HepG2 (cell line): ENCODE results near the gene RASA3. TPM values are rescaled to one million over a fixed set of nuclear protein-coding genes. Genes with fewer than 3 reads are reported as not detected.

Experiments
- ATAC-seq: fragments of 200-7000 bp; cut with Tn5 transposase; 3 replicates; pipeline ENCODE4 v1.9.1; 2020; ENCODE audit warnings: mild to moderate bottlenecking, moderate library complexity
- BruUV-seq: library from RNA; stranded (reverse); fragments of 400-500 nt; replicated peaks from 2 replicates; lab custom pipeline; 2021; lab: Mats Ljungman, UMichigan
- CTCF ChIA-PET: fragments of 300-600 bp; formaldehyde crosslinking; extraction: SDS; loops from one replicate; lab custom pipeline; 2021; ENCODE audit warnings: low total read pairs, inconsistent platforms, low intra/inter-chr PET ratio; lab: Yijun Ruan, JAX
- POLR2A ChIA-PET: fragments of 350-600 bp; sonication (Branson Sonifier 250); formaldehyde crosslinking; loops from one replicate; lab custom pipeline; 2020; ENCODE audit warnings: antibody characterized with exemption, inconsistent platforms; lab: Yijun Ruan, JAX
- DNase-seq: peaks from one replicate; pipeline ENCODE4 v3.0.0-alpha.2; 2015; ENCODE audit warnings: low spot score
- FAIRE-seq: peaks from 3 replicates; lab custom pipeline; 2011; peaks lifted over from hg19 to GRCh38; lab: Jason Lieb, UNC
- H2AFZ ChIP-seq: one replicate; pipeline ENCODE4 v1.6.1; 2011; ENCODE audit warnings: low read length, inconsistent platforms
- H3K27ac ChIP-seq: fragments of 300-600 bp; 3 replicates; pipeline ENCODE4 v1.8.0; 2011; ENCODE audit warnings: mixed run types, mild to moderate bottlenecking, mixed read lengths, low read length, inconsistent platforms; ENCODE audit not compliant: insufficient read depth; ENCODE audit errors: extremely low read length
- H3K27me3 ChIP-seq, 2 experiments: fragments of 200-600 bp in 1 of 2; 2 replicates in 1 of 2; 3 replicates in 1 of 2; pipeline versions ENCODE4 v1.6.0 to v1.8.0; 2011; ENCODE audit warnings: low read length in 2 of 2, mild to moderate bottlenecking in 2 of 2, moderate library complexity in 2 of 2, inconsistent platforms in 1 of 2; ENCODE audit not compliant: insufficient read depth in 2 of 2, control insufficient read depth in 1 of 2
- H3K36me3 ChIP-seq, 2 experiments: fragments of 200-600 bp in 1 of 2; replicated peaks in 1 of 2; 2 replicates in 1 of 2; 3 replicates in 1 of 2; pipeline versions ENCODE4 v1.5.1 to v1.8.0; 2011; ENCODE audit warnings: low read length in 2 of 2, inconsistent platforms in 1 of 2; ENCODE audit not compliant: insufficient read depth in 2 of 2, control insufficient read depth in 1 of 2
- H3K4me1 ChIP-seq: 2 replicates; pipeline ENCODE4 v1.5.1; 2012; ENCODE audit warnings: low read length, inconsistent platforms; ENCODE audit not compliant: insufficient read depth
- H3K4me2 ChIP-seq: 2 replicates; pipeline ENCODE4 v1.6.0; 2011; ENCODE audit warnings: low read depth, low read length, inconsistent platforms
- H3K4me3 ChIP-seq, 3 experiments: fragments of 200-600 bp in 1 of 3; sonication (generic), shearing (Covaris generic) in 1 of 3; replicated peaks in 1 of 3; 2 replicates each; pipeline ENCODE4 v1.5.1; 2011 to 2016; ENCODE audit warnings: low read length in 3 of 3, inconsistent platforms in 2 of 3, low read depth in 2 of 3, mild to moderate bottlenecking in 2 of 3, control low read depth in 1 of 3, mixed read lengths in 1 of 3; ENCODE audit not compliant: insufficient read depth in 1 of 3
- H3K79me2 ChIP-seq: one replicate; pipeline ENCODE4 v1.6.1; 2011; ENCODE audit warnings: low read length, inconsistent platforms; ENCODE audit not compliant: insufficient read depth
- H3K9ac ChIP-seq: 2 replicates; pipeline ENCODE4 v1.6.0; 2011; ENCODE audit warnings: mild to moderate bottlenecking, low read depth, low read length, inconsistent platforms; ENCODE audit not compliant: insufficient read depth
- H3K9me3 ChIP-seq: 2 replicates; pipeline ENCODE4 v1.5.1; 2012; ENCODE audit warnings: mild to moderate bottlenecking, low read length
- H4K20me1 ChIP-seq: 2 replicates; pipeline ENCODE4 v1.6.0; 2011; ENCODE audit warnings: inconsistent platforms, mild to moderate bottlenecking, low read length, moderate library complexity; ENCODE audit not compliant: insufficient read depth
- FOXA3 ChIP-seq: IDR thresholded peaks from 2 replicates; pipeline ENCODE4 v1.6.1; 2016; ENCODE audit warnings: missing genetic modification reagents, missing compliant biosample characterization
- HNRNPUL1 ChIP-seq: fragments of 200-400 bp; formaldehyde crosslinking; IDR thresholded peaks from 2 replicates; pipeline ENCODE4 v1.6.1; 2017; ENCODE audit warnings: low read depth, mild to moderate bottlenecking, low read length, moderate library complexity
- ZFP90 ChIP-seq: sonication (generic); formaldehyde crosslinking; IDR thresholded peaks from 2 replicates; pipeline ENCODE4 v1.8.0; 2022; ENCODE audit warnings: missing genetic modification reagents, mild to moderate bottlenecking, inconsistent platforms, borderline replicate concordance
- ZNF44 ChIP-seq: sonication (generic); formaldehyde crosslinking; IDR thresholded peaks from 2 replicates; pipeline ENCODE4 v1.5.1; 2020; ENCODE audit warnings: mild to moderate bottlenecking, missing genetic modification reagents
- ZNF562 ChIP-seq: sonication (generic); formaldehyde crosslinking; IDR thresholded peaks from 2 replicates; pipeline ENCODE4 v1.8.0; 2022; ENCODE audit warnings: missing genetic modification reagents, borderline replicate concordance
- ZNF775 ChIP-seq: sonication (generic); formaldehyde crosslinking; IDR thresholded peaks from 2 replicates; pipeline ENCODE4 v1.4.0; 2020; ENCODE audit warnings: missing genetic modification reagents, mild to moderate bottlenecking, moderate library complexity, borderline replicate concordance
- WGBS: methylation state at CpG from one replicate; pipeline ENCODE4 v1.1.6; 2017; ENCODE audit warnings: low lambda C conversion rate; 5-methylcytosine and 5-hydroxymethylcytosine counted together
- in situ Hi-C: cut with HindIII; loops from 2 replicates; pipeline ENCODE4 v1.10.0; 2017; ENCODE audit warnings: low pct_unique_long_range_greater_than_20kb; ENCODE audit not compliant: extremely low pct_ligation_motif_present
- intact Hi-C: fragments of 100-400 bp; cut with micrococcal nuclease; formaldehyde crosslinking; loops from one replicate; pipeline ENCODE4 v1.10.0; 2022; ENCODE audit not compliant: unreplicated experiment
- polyA plus RNA-seq, 8 experiments: library from polyadenylated mRNA; depleted of rRNA in 3 of 8; stranded (reverse) in 7 of 8; unstranded in 1 of 8; fragments of >200 nt; fragmentation: Illumina TruSeq in 4 of 8; extraction: Trizol in 4 of 8; gene quantifications; 2 replicates each; pipeline versions ENCODE4 v1.2.1 to v1.2.3, GENCODE V29; 2011 to 2016; ENCODE audit warnings: low read depth in 4 of 8, missing spikeins in 1 of 8, mixed read lengths in 1 of 8; ENCODE audit not compliant: insufficient read depth in 1 of 8
- total RNA-seq, 5 experiments: library from RNA; depleted of rRNA; stranded (reverse); fragments of >200 nt; fragmentation: Illumina TruSeq; extraction: Trizol; gene quantifications; 2 replicates each; pipeline ENCODE4 v1.2.3, GENCODE V29; 2016; ENCODE audit warnings: low read depth in 1 of 5
- TF ChIP-seq, protein P1 (sequence below): sonication (generic); formaldehyde crosslinking; IDR thresholded peaks from 2 replicates; pipeline ENCODE4 v1.5.1; 2020; ENCODE audit warnings: mild to moderate bottlenecking, missing genetic modification reagents, borderline replicate concordance
- TF ChIP-seq, protein P2 (sequence below): IDR thresholded peaks from 2 replicates; pipeline ENCODE4 v1.6.1; 2016; ENCODE audit warnings: mild to moderate bottlenecking, missing biosample characterization, missing genetic modification reagents
- TF ChIP-seq, protein P3 (sequence below): sonication (generic); formaldehyde crosslinking; IDR thresholded peaks from 2 replicates; pipeline ENCODE4 v1.4.0; 2020; ENCODE audit warnings: missing genetic modification reagents, borderline replicate concordance

The RASA3 gene
- total and polyA plus RNA-seq, 2 of the 13 experiments (the other 11 are each of a cell fraction or from before 2014, with no cell fraction given) = 0.05 TPM; not detected in 1

DNA sequence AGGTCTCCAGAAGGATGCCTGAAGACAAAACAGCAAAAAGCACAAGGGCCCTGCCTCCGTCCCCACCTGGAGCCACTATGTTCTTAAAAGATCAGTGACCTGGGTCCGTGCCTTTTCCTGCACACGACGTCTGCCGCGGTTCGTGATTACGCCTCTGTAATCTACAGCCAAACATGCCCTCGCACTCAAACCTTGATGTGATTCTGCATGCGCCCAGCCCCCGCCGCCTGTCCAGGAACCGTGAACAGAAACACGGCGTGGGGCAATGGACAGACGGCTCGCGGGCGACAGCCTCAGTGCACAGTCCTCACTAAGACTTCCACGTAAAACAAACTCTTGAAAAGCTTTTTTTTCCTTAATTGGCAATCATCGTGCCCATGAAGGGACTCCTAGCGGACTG lies 174.1 kb downstream of the RASA3 start:
- no peaks in the 10 kb centered on the region for H3K79me2 ChIP-seq
- BruUV-seq = no TSS peak
- H3K36me3 ChIP-seq = no peaks in the 10 kb centered on the region
- intact Hi-C loops = no loop called here
- TF ChIP-seq ZNF562 = no peak
- no peak for TF ChIP-seq ZNF775 (CRISPR knock-in tag)
- no peak for TF ChIP-seq HNRNPUL1
- TF ChIP-seq ZNF44 (CRISPR knock-in tag) = no peak
- TF ChIP-seq, protein P1, sequence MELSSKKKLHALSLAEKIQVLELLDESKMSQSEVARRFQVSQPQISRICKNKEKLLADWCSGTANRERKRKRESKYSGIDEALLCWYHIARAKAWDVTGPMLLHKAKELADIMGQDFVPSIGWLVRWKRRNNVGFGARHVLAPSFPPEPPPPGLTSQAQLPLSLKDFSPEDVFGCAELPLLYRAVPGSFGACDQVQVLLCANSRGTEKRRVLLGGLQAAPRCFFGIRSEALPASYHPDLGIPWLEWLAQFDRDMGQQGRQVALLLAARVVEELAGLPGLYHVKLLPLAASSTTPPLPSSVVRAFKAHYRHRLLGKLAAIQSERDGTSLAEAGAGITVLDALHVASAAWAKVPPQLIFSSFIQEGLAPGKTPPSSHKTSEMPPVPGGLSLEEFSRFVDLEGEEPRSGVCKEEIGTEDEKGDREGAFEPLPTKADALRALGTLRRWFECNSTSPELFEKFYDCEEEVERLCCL (CRISPR knock-in tag) = no peak
- TF ChIP-seq ZFP90 = no peak
- TF ChIP-seq, protein P2, sequence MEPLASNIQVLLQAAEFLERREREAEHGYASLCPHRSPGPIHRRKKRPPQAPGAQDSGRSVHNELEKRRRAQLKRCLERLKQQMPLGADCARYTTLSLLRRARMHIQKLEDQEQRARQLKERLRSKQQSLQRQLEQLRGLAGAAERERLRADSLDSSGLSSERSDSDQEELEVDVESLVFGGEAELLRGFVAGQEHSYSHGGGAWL (CRISPR knock-in tag) = no peak
- no peak for TF ChIP-seq FOXA3 (CRISPR knock-in tag)
- TF ChIP-seq, protein P3, sequence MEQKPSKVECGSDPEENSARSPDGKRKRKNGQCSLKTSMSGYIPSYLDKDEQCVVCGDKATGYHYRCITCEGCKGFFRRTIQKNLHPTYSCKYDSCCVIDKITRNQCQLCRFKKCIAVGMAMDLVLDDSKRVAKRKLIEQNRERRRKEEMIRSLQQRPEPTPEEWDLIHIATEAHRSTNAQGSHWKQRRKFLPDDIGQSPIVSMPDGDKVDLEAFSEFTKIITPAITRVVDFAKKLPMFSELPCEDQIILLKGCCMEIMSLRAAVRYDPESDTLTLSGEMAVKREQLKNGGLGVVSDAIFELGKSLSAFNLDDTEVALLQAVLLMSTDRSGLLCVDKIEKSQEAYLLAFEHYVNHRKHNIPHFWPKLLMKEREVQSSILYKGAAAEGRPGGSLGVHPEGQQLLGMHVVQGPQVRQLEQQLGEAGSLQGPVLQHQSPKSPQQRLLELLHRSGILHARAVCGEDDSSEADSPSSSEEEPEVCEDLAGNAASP (CRISPR knock-in tag) = no peak
- no peak overlapping the region for H2AFZ ChIP-seq
- no peak overlapping the region for H3K27ac ChIP-seq
- in situ Hi-C loops = no loop called here
- H3K4me3 ChIP-seq = no peak overlapping the region
- ATAC-seq (no peak), FAIRE-seq (no peak), DNase-seq (no peak)
- no peak overlapping the region for H3K9ac ChIP-seq
- H3K9me3 ChIP-seq = peaks cover 23% of the 10 kb centered on the region
- POLR2A ChIA-PET = no interaction called here
- H3K4me1 ChIP-seq = no peaks in the 10 kb centered on the region
- H3K27me3 ChIP-seq = peaks cover 0 to 1% of the 10 kb centered on the region in 2 experiments; a peak in 1 of 5 replicates
- no peak overlapping the region for H3K4me2 ChIP-seq
- CTCF ChIA-PET = no interaction called here
- WGBS = 59% methylated on average over 22 of the region's 22 CpGs
- H4K20me1 ChIP-seq = no peaks in the 10 kb centered on the region
